Memory B cell (primary cell): Measurements from ENCODE around the gene LRRC63.
"Not testable (repeated sequence)": the region's sequence is repeated elsewhere in the genome, so short reads cannot be mapped to it uniquely, and the experiment has no call there.

Source experiments
- ATAC-seq: fragments of 150-1000 bp; cut with Tn5 transposase; 2 replicates; pipeline ENCODE4 v1.10.0; 2021; ENCODE audit warnings: low read depth, mild to moderate bottlenecking, moderate library complexity
- DNase-seq, 2 donors: peaks; one replicate each; pipeline ENCODE4 v3.0.0; 2022; ENCODE audit warnings: low spot score in 2 of 2
- H3K27ac Mint-ChIP-seq: one replicate; pipeline ENCODE4 v1.8.0; 2022; ENCODE audit warnings: mild to moderate bottlenecking, moderate library complexity, mixed read lengths
- H3K27me3 Mint-ChIP-seq: one replicate; pipeline ENCODE4 v1.8.0; 2022; ENCODE audit warnings: mixed read lengths
- H3K36me3 Mint-ChIP-seq: one replicate; pipeline ENCODE4 v1.8.0; 2022; ENCODE audit warnings: mild to moderate bottlenecking, mixed read lengths
- H3K4me1 Mint-ChIP-seq: one replicate; pipeline ENCODE4 v1.8.0; 2022; ENCODE audit warnings: mixed read lengths
- H3K4me3 Mint-ChIP-seq: one replicate; pipeline ENCODE4 v1.8.0; 2022; ENCODE audit warnings: mild to moderate bottlenecking, moderate library complexity, mixed read lengths
- H3K9me3 Mint-ChIP-seq: one replicate; pipeline ENCODE4 v1.8.0; 2022; ENCODE audit warnings: mixed read lengths

LRRC63 gene

GRCh38 chr13:46235286-46235685, 23.6 kb downstream of the LRRC63 start:
- DNase-seq (no peak), ATAC-seq (no peak)
- H3K4me1 Mint-ChIP-seq: no peaks in the 10 kb centered on the region
- no peak overlapping the region for H3K27ac Mint-ChIP-seq
- no peak overlapping the region for H3K4me3 Mint-ChIP-seq
- H3K9me3 Mint-ChIP-seq: peaks cover 25% of the 10 kb centered on the region
- H3K27me3 Mint-ChIP-seq: peaks cover 10% of the 10 kb centered on the region
- H3K36me3 Mint-ChIP-seq: peaks cover 19% of the 10 kb centered on the region

- ATAC-seq (peak; percentile 54), DNase-seq (no peak)
- Mint-ChIP-seq H3K4me1 (no peaks in the 10 kb centered on the region), H3K36me3 (no peaks in the 10 kb centered on the region), H3K4me3 (no peak overlapping the region), H3K9me3 (no peaks in the 10 kb centered on the region), H3K27ac (no peak overlapping the region), H3K27me3 (peaks cover 12% of the 10 kb centered on the region)
Observed at GRCh38 chr13:46265292-46265691, 53.6 kb downstream of the LRRC63 start.

GRCh38 chr13:46267166-46267565, 55.4 kb downstream of the LRRC63 start:
- Mint-ChIP-seq H3K27ac (no peak overlapping the region), H3K9me3 (no peaks in the 10 kb centered on the region), H3K4me1 (no peaks in the 10 kb centered on the region)

GRCh38 chr13:46270416-46270815, 58.7 kb downstream of the LRRC63 start:
- no peaks in the 10 kb centered on the region for H3K4me1 Mint-ChIP-seq
- no peaks in the 10 kb centered on the region for H3K9me3 Mint-ChIP-seq
- ATAC-seq (no peak), DNase-seq (no peak)
- H3K27me3 Mint-ChIP-seq: peaks cover 6% of the 10 kb centered on the region
- no peak overlapping the region for H3K27ac Mint-ChIP-seq
- no peak overlapping the region for H3K4me3 Mint-ChIP-seq
- H3K36me3 Mint-ChIP-seq: no peaks in the 10 kb centered on the region

More at GRCh38 chr13:46267166-46267565, 55.4 kb downstream of the LRRC63 start:
- Mint-ChIP-seq H3K4me3 (no peak overlapping the region), H3K36me3 (no peaks in the 10 kb centered on the region), H3K27me3 (peaks cover 10% of the 10 kb centered on the region)
- DNase-seq (no peak), ATAC-seq (no peak)

- ATAC-seq (no peak), DNase-seq (no peak)
- H3K4me3 Mint-ChIP-seq: no peak overlapping the region
- H3K36me3 Mint-ChIP-seq: no peaks in the 10 kb centered on the region
- H3K9me3 Mint-ChIP-seq: no peaks in the 10 kb centered on the region
- peaks cover 2% of the 10 kb centered on the region for H3K27me3 Mint-ChIP-seq
- no peaks in the 10 kb centered on the region for H3K4me1 Mint-ChIP-seq
- H3K27ac Mint-ChIP-seq: no peak overlapping the region
Observed at GRCh38 chr13:46274094-46274698, 62.5 kb downstream of the LRRC63 start.

- ATAC-seq (no peak), DNase-seq (no peak)
- H3K27ac Mint-ChIP-seq: no peak overlapping the region
- no peaks in the 10 kb centered on the region for H3K9me3 Mint-ChIP-seq
- H3K4me3 Mint-ChIP-seq: no peak overlapping the region
- no peaks in the 10 kb centered on the region for H3K36me3 Mint-ChIP-seq
- peaks cover 4% of the 10 kb centered on the region for H3K27me3 Mint-ChIP-seq
- no peaks in the 10 kb centered on the region for H3K4me1 Mint-ChIP-seq
Observed at GRCh38 chr13:46278474-46278873, 66.7 kb downstream of the LRRC63 start.

- H3K4me1 Mint-ChIP-seq: no peaks in the 10 kb centered on the region
- H3K27ac Mint-ChIP-seq: no peak overlapping the region
- no peaks in the 10 kb centered on the region for H3K36me3 Mint-ChIP-seq
Observed at GRCh38 chr13:46281779-46282178, 70.1 kb downstream of the LRRC63 start.

GRCh38 chr13:46283912-46284824, 72.4 kb downstream of the LRRC63 start:
- ATAC-seq, H3K9me3 Mint-ChIP-seq, DNase-seq, H3K4me1 Mint-ChIP-seq, H3K27me3 Mint-ChIP-seq, H3K36me3 Mint-ChIP-seq, H3K27ac Mint-ChIP-seq, H3K4me3 Mint-ChIP-seq: not testable (repeated sequence)

More at GRCh38 chr13:46281779-46282178, 70.1 kb downstream of the LRRC63 start:
- Mint-ChIP-seq H3K9me3 (no peaks in the 10 kb centered on the region), H3K27me3 (peaks cover 3% of the 10 kb centered on the region), H3K4me3 (no peak overlapping the region)
- no peak for ATAC-seq
- no peak for DNase-seq

GRCh38 chr13:46286972-46287371, 75.2 kb downstream of the LRRC63 start:
- DNase-seq: no peak
- no peak overlapping the region for H3K27ac Mint-ChIP-seq
- no peak for ATAC-seq
- H3K36me3 Mint-ChIP-seq: no peaks in the 10 kb centered on the region
- H3K27me3 Mint-ChIP-seq: peaks cover 2% of the 10 kb centered on the region
- no peak overlapping the region for H3K4me3 Mint-ChIP-seq
- H3K9me3 Mint-ChIP-seq: no peaks in the 10 kb centered on the region
- no peaks in the 10 kb centered on the region for H3K4me1 Mint-ChIP-seq

GRCh38 chr13:46288570-46289259, 77.0 kb downstream of the LRRC63 start:
- peak in 1 of 2 donors; percentile 54 for DNase-seq
- no peak overlapping the region for H3K4me3 Mint-ChIP-seq

GRCh38 chr13:46289260-46289955, 77.7 kb downstream of the LRRC63 start:
- Mint-ChIP-seq H3K27me3 (no peaks in the 10 kb centered on the region), H3K9me3 (no peaks in the 10 kb centered on the region), H3K27ac (no peak overlapping the region), H3K4me1 (no peaks in the 10 kb centered on the region), H3K36me3 (no peaks in the 10 kb centered on the region), H3K4me3 (no peak overlapping the region)
- ATAC-seq (no peak), DNase-seq (peak in 1 of 2 donors; percentile 14)

More at GRCh38 chr13:46288570-46289259, 77.0 kb downstream of the LRRC63 start:
- H3K27me3 Mint-ChIP-seq: peaks cover 2% of the 10 kb centered on the region
- no peak overlapping the region for H3K27ac Mint-ChIP-seq
- H3K4me1 Mint-ChIP-seq: no peaks in the 10 kb centered on the region
- ATAC-seq: peak; percentile 62
- no peaks in the 10 kb centered on the region for H3K9me3 Mint-ChIP-seq
- no peaks in the 10 kb centered on the region for H3K36me3 Mint-ChIP-seq

- no peak overlapping the region for H3K27ac Mint-ChIP-seq
- H3K9me3 Mint-ChIP-seq: no peaks in the 10 kb centered on the region
Observed at GRCh38 chr13:46290434-46290833, 78.7 kb downstream of the LRRC63 start.

GRCh38 chr13:46293436-46293835, 81.7 kb downstream of the LRRC63 start:
- no peak overlapping the region for H3K27ac Mint-ChIP-seq
- no peaks in the 10 kb centered on the region for H3K27me3 Mint-ChIP-seq
- no peaks in the 10 kb centered on the region for H3K9me3 Mint-ChIP-seq
- no peak overlapping the region for H3K4me3 Mint-ChIP-seq
- no peaks in the 10 kb centered on the region for H3K36me3 Mint-ChIP-seq
- DNase-seq: no peak
- peaks cover 11% of the 10 kb centered on the region for H3K4me1 Mint-ChIP-seq
- ATAC-seq: no peak

More at GRCh38 chr13:46290434-46290833, 78.7 kb downstream of the LRRC63 start:
- H3K4me3 Mint-ChIP-seq: no peak overlapping the region
- no peaks in the 10 kb centered on the region for H3K36me3 Mint-ChIP-seq
- no peaks in the 10 kb centered on the region for H3K27me3 Mint-ChIP-seq
- no peak for ATAC-seq
- DNase-seq: no peak
- H3K4me1 Mint-ChIP-seq: no peaks in the 10 kb centered on the region
